IPS-NIHi7 (cell line): ENCODE measurements around the gene COPS4.
A peak's percentile ranks its signal among the peaks of the same experiment; 100 is the strongest.
"Not testable (repeated sequence)": the region's sequence is repeated elsewhere in the genome, so short reads cannot be mapped to it uniquely, and the experiment has no call there.

Source experiments
- DNase-seq: peaks from one replicate; pipeline ENCODE4 v3.0.0; 2012; ENCODE audit warnings: mixed read lengths; ENCODE audit errors: extremely low spot score

Gene COPS4

GRCh38 chr4:83023599-83023998 lies 11.4 kb upstream of the COPS4 start:
- not testable (repeated sequence) for DNase-seq

- no peak for DNase-seq
Observed at GRCh38 chr4:83024233-83024632, 10.8 kb upstream of the COPS4 start.

GRCh38 chr4:83025563-83025962 lies 9.4 kb upstream of the COPS4 start:
- DNase-seq: no peak

- no peak for DNase-seq
Observed at GRCh38 chr4:83028976-83029375, 6.0 kb upstream of the COPS4 start.

- no peak for DNase-seq
Observed at GRCh38 chr4:83029688-83030087, 5.3 kb upstream of the COPS4 start.

- no peak for DNase-seq
Observed at GRCh38 chr4:83036991-83037665, 2.1 kb downstream of the COPS4 start.

GRCh38 chr4:83040269-83040668 lies 5.3 kb downstream of the COPS4 start:
- no peak for DNase-seq

GRCh38 chr4:83043157-83043556 lies 8.2 kb downstream of the COPS4 start:
- not testable (repeated sequence) for DNase-seq

GRCh38 chr4:83043801-83044407 lies 8.9 kb downstream of the COPS4 start:
- DNase-seq: no peak

GRCh38 chr4:83046693-83047473 lies 11.9 kb downstream of the COPS4 start:
- DNase-seq: no peak

GRCh38 chr4:83048781-83049180 lies 13.8 kb downstream of the COPS4 start:
- DNase-seq: not testable (repeated sequence)

- no peak for DNase-seq
Observed at GRCh38 chr4:83054928-83055327, 19.9 kb downstream of the COPS4 start.

GRCh38 chr4:83062739-83063138 lies 27.8 kb downstream of the COPS4 start:
- no peak for DNase-seq

- no peak for DNase-seq
Observed at GRCh38 chr4:83065266-83065665, 30.3 kb downstream of the COPS4 start.

- DNase-seq: no peak
Observed at GRCh38 chr4:83067058-83067639, 32.2 kb downstream of the COPS4 start.

GRCh38 chr4:83071116-83071515 lies 36.1 kb downstream of the COPS4 start:
- DNase-seq: no peak

GRCh38 chr4:83074086-83074704 lies 39.2 kb downstream of the COPS4 start:
- peak; percentile 69 for DNase-seq

GRCh38 chr4:83074783-83075182 lies 39.8 kb downstream of the COPS4 start:
- not testable (repeated sequence) for DNase-seq

GRCh38 chr4:83075311-83076095 lies 40.5 kb downstream of the COPS4 start:
- no peak for DNase-seq

GRCh38 chr4:83080561-83080960 lies 45.6 kb downstream of the COPS4 start:
- no peak for DNase-seq

GRCh38 chr4:83082777-83083176 lies 47.8 kb downstream of the COPS4 start:
- no peak for DNase-seq
